ENCODE data around the gene TMEM184C.

The TMEM184C gene

DNA sequence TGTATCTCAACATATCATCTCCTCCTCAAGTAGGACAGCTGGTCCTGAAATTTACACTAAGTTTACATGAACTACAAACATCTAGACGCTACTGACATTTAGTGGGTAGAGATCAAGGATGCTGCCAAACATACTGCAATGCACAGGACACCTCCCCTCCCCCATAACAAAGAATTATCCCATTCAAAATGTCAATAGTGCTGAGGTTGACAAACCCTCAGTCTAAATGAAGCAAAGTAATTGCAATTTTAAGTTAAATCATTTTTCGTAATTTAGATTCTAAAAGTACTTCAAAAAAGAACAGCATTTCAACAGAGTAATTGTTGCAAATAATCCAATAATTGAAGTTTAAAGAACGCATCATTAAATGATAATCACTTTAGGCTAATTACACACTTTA lies 65.6 kb downstream of the TMEM184C start:
- TF ChIP-seq ZFX (IDR thresholded peaks at IDR 0.05), result no peak
- TF ChIP-seq, protein P1, sequence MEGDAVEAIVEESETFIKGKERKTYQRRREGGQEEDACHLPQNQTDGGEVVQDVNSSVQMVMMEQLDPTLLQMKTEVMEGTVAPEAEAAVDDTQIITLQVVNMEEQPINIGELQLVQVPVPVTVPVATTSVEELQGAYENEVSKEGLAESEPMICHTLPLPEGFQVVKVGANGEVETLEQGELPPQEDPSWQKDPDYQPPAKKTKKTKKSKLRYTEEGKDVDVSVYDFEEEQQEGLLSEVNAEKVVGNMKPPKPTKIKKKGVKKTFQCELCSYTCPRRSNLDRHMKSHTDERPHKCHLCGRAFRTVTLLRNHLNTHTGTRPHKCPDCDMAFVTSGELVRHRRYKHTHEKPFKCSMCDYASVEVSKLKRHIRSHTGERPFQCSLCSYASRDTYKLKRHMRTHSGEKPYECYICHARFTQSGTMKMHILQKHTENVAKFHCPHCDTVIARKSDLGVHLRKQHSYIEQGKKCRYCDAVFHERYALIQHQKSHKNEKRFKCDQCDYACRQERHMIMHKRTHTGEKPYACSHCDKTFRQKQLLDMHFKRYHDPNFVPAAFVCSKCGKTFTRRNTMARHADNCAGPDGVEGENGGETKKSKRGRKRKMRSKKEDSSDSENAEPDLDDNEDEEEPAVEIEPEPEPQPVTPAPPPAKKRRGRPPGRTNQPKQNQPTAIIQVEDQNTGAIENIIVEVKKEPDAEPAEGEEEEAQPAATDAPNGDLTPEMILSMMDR (conservative IDR thresholded peaks at IDR 0.05), result no peak
- H3K27ac ChIP-seq, result no peak overlapping the region

DNA sequence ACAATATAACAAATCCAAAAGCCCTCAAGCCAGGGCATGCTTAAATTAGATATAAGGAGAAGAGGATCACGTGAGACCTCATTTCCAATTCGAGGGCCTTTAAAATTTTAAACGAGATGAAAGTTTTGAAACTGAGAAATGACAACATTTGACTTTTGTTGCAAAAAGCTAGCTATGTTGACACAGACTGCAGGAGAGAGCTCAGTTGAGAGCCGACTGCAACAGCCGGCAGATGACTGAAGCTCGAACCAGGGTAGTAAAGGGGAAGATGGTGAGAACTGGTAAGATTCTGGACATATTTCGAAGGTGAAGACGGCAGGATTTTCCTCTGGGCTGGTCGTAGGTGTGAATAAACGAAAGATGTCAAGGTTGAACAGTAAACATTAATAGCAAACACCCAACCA lies 66.0 kb downstream of the TMEM184C start:
- H3K27ac ChIP-seq, result peak overlapping the region; percentile 84
- TF ChIP-seq, protein P1 (conservative IDR thresholded peaks at IDR 0.05), result no peak
- TF ChIP-seq ZFX (IDR thresholded peaks at IDR 0.05), result no peak

DNA sequence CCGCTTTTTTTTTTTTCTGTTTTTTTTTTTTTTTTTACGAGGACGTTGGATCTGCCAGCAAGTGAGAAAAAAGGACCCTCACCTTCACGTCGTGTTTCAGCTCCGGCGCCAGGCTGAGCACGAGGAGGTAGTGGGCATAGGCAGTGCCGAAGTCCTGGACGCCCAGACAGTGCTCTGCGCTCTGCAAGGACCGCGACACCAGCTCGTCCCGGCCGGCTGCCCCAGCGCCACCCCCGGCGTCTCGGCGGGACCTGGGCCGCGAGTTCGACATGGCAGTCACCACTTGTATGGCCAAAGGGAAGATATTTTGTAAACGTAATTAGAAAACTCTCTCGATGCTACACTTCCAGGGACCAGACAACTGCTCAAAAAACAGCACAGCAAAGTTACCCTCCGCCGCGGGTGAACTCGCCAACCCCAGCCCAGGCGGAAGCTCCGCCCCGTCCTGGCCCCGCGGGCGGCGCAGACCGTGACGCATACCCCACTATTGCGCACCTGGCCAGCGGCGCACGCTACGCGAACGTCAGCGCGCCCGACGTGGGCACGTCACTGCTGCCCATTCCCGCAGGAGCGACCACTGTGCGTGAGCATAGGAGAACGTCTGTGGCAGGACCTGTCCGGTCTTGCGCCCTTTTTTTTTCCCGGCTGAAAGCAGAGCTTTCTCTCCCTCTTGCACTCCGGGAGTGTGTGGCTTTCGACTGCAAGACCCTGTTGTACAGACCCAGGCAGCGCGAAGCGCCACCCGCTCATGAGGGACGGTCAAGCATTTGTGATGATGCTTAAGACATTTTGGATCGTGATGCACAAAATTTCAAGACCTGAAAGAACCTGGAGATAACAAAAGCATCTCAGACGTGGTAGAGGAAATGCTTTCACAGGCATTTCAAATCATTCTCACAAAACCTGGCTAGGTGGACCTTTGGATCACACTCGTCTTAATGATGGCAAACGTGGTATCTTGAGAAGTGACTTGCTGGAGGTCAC lies 66.8 kb downstream of the TMEM184C start, which contains the start of gene PRMT9:
Gene PRMT9, minus strand, starts transcription at position 447 of the 984 bp plus-strand sequence. Its CDS starts 176 bp downstream, at position 271.
- peak within 1 kb of the TSS; percentile 84 for H3K27ac ChIP-seq

DNA sequence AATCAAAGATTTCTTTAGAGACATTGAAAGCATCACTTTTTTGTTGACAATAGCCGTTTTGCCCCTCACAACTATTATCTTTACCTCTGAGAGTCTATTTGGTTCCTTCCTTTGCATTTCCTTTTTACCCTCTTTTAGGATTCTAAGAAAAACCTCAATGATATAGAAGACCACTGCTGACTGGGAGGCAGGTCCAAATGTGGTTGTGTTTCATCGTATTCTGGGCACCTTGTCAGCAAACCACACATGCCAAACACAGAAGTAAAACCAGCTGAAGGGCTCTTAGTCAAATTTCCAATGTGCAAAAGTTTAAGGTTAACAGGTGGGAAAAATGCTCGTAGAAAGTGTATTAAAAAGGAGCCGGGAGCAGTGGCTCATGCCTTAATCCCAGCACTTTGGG lies 71.9 kb downstream of the TMEM184C start:
- TF ChIP-seq ZFX (IDR thresholded peaks at IDR 0.05), result no peak
- TF ChIP-seq, protein P1 (conservative IDR thresholded peaks at IDR 0.05), result no peak
- H3K27ac ChIP-seq, result no peak overlapping the region

More for the DNA sequence above, 66.8 kb downstream of the TMEM184C start, which contains the start of gene PRMT9:
- TF ChIP-seq, protein P1 (conservative IDR thresholded peaks at IDR 0.05), result no peak
- peak; percentile 13; the same call in 1 of the 2 replicates for TF ChIP-seq ZFX (IDR thresholded peaks at IDR 0.05)

DNA sequence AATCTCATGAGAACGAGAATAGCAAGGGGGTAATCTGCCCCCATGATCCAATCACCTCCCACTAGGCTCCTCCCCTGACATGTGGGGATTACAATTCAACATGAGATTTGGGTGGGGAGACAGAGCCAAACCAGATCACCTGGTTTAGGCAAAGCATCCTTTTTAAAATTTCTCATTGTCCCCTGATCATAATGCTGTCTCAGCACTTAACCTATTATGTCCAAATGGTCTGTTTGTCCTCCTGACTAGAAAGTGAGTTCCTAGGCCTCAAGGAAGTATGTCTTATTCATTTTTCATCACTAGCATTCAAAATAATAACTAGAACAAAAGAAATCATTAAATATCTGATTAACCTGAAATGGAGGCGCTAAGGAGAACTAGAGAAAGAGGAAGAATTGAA lies 74.6 kb downstream of the TMEM184C start:
- no peak for TF ChIP-seq ZFX (IDR thresholded peaks at IDR 0.05)
- TF ChIP-seq, protein P1 (conservative IDR thresholded peaks at IDR 0.05), result no peak
- no peak overlapping the region for H3K27ac ChIP-seq

DNA sequence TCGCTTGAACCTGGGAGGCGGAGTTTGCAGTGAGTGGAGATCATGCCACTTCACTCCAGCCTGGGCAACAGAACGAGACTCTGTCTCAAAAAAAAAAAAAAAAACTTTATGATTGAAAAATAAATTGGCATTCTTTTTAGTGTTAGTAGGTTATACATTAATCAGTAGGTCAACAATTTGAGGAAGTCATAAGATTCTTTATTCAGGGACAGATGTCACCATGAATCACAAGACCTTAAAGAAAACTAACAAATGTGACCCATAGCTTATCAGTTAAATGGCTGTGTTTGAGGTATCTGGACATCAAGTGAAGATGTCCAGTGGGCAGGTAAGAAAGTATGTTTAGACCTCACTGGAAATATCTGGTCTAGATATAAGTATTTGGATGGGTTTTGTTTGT lies 76.0 kb downstream of the TMEM184C start:
- TF ChIP-seq, protein P1 (conservative IDR thresholded peaks at IDR 0.05), result no peak
- no peak for TF ChIP-seq ZFX (IDR thresholded peaks at IDR 0.05)
- H3K27ac ChIP-seq, result no peak overlapping the region

DNA sequence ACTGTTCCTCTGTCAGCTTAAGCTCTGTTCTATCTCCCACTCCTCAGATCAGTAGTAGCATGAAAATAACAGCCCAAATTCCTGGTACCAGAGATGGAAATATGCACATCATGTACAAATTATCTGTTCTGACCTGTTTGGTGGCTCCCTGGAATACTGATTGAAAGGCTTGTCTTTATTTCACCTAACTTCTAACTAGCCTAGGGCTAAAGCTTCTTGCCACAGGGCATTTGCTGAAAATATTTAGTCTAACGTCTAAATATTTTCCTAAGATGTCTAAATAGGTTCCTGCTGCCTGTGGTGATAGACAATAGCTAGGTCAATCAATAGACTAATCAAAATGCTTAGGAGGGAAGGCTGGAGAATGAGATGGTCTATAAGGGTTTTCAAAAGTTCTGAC lies 79.7 kb downstream of the TMEM184C start:
- TF ChIP-seq ZFX (IDR thresholded peaks at IDR 0.05), result no peak
- H3K27ac ChIP-seq, result no peak overlapping the region

Data from C4-2B (cell line).